CD14-positive monocyte (primary cell): ENCODE measurements around the gene CFLAR. TPM values are rescaled to one million over a fixed set of nuclear protein-coding genes. Genes with fewer than 3 reads are reported as not detected.

Experiments used
- DNase-seq, 3 donors: peaks; one replicate each; pipeline ENCODE4 v3.0.0-alpha.2; 2011 to 2022
- H2AFZ ChIP-seq: 2 replicates; pipeline ENCODE4 v1.6.0; 2012; ENCODE audit warnings: mild to moderate bottlenecking, low read depth, low read length, inconsistent platforms; ENCODE audit not compliant: insufficient read depth, poor library complexity, severe bottlenecking
- H3K27ac ChIP-seq, 2 donors: 1 replicate in 1 of 2; 2 replicates in 1 of 2; pipeline ENCODE4 v1.5.1; 2012 to 2013; ENCODE audit warnings: low read length in 2 of 2, control low read depth in 1 of 2, inconsistent platforms in 1 of 2, low read depth in 1 of 2, mild to moderate bottlenecking in 1 of 2
- H3K27me3 ChIP-seq, 2 donors: one replicate each; pipeline versions ENCODE4 v1.6.0 to v1.6.1; 2011 to 2013; ENCODE audit warnings: low read length in 2 of 2; ENCODE audit not compliant: control insufficient read depth in 2 of 2, insufficient read depth in 2 of 2
- H3K36me3 ChIP-seq, 2 donors: replicated peaks in 1 of 2; 1 replicate in 1 of 2; 2 replicates in 1 of 2; pipeline versions ENCODE4 v1.5.1 to v1.6.1; 2012 to 2013; ENCODE audit warnings: low read length in 2 of 2, control low read depth in 1 of 2, inconsistent platforms in 1 of 2, mild to moderate bottlenecking in 1 of 2; ENCODE audit not compliant: insufficient read depth in 2 of 2, control insufficient read depth in 1 of 2
- H3K4me1 ChIP-seq, 2 donors: 1 replicate in 1 of 2; 2 replicates in 1 of 2; pipeline versions ENCODE4 v1.5.1 to v1.6.1; 2012 to 2013; ENCODE audit warnings: low read length in 2 of 2, control low read depth in 1 of 2, inconsistent platforms in 1 of 2, mild to moderate bottlenecking in 1 of 2, moderate library complexity in 1 of 2; ENCODE audit not compliant: insufficient read depth in 2 of 2, control insufficient read depth in 1 of 2
- H3K4me2 ChIP-seq: replicated peaks from 2 replicates; pipeline ENCODE3; 2012; ENCODE audit warnings: low read length, moderate library complexity, mild to moderate bottlenecking; ENCODE audit not compliant: poor library complexity, severe bottlenecking; ENCODE audit errors: extremely low read depth
- H3K4me3 ChIP-seq, 3 experiments: fragments of 200-600 bp in 1 of 3; sonication (generic) in 1 of 3; replicated peaks in 1 of 3; 1 replicate in 2 of 3; 2 replicates in 1 of 3; pipeline ENCODE4 v1.5.1; 2011 to 2013; ENCODE audit warnings: low read length in 3 of 3, mild to moderate bottlenecking in 3 of 3, control low read depth in 2 of 3, low read depth in 2 of 3, inconsistent platforms in 1 of 3, moderate library complexity in 1 of 3
- H3K79me2 ChIP-seq: 2 replicates; pipeline ENCODE4 v1.6.0; 2012; ENCODE audit warnings: mild to moderate bottlenecking, control low read depth, inconsistent platforms, low read length, moderate library complexity; ENCODE audit not compliant: insufficient read depth
- H3K9ac ChIP-seq: 2 replicates; pipeline ENCODE4 v1.6.0; 2017; ENCODE audit warnings: low read length, mild to moderate bottlenecking; ENCODE audit not compliant: insufficient read depth, poor library complexity, severe bottlenecking
- H3K9me3 ChIP-seq, 2 donors: replicated peaks in 1 of 2; 1 replicate in 1 of 2; 2 replicates in 1 of 2; pipeline versions ENCODE4 v1.5.1 to v1.6.1; 2012 to 2013; ENCODE audit warnings: low read length in 2 of 2, control low read depth in 1 of 2; ENCODE audit not compliant: control insufficient read depth in 1 of 2, insufficient read depth in 1 of 2
- H4K20me1 ChIP-seq: 2 replicates; pipeline ENCODE4 v1.6.0; 2012; ENCODE audit warnings: mild to moderate bottlenecking, low read length, control low read depth, moderate library complexity; ENCODE audit not compliant: insufficient read depth
- H3K27ac Mint-ChIP-seq, 7 donors: one replicate each; pipeline ENCODE4 v1.8.0; 2020; ENCODE audit warnings: mild to moderate bottlenecking in 7 of 7, mixed read lengths in 7 of 7, moderate library complexity in 6 of 7, inconsistent platforms in 2 of 7
- H3K27me3 Mint-ChIP-seq, 3 donors: one replicate each; pipeline ENCODE4 v1.8.0; 2021 to 2022; ENCODE audit warnings: low read depth in 3 of 3, mild to moderate bottlenecking in 3 of 3, mixed read lengths in 3 of 3, moderate library complexity in 3 of 3, inconsistent platforms in 1 of 3
- H3K36me3 Mint-ChIP-seq, 2 donors: one replicate each; pipeline ENCODE4 v1.8.0; 2020; ENCODE audit warnings: mixed read lengths in 2 of 2, inconsistent platforms in 1 of 2, mild to moderate bottlenecking in 1 of 2
- H3K4me1 Mint-ChIP-seq: one replicate; pipeline ENCODE4 v1.8.0; 2020; ENCODE audit warnings: mild to moderate bottlenecking, mixed read lengths
- H3K4me3 Mint-ChIP-seq, 2 donors: one replicate each; pipeline ENCODE4 v1.8.0; 2020; ENCODE audit warnings: mild to moderate bottlenecking in 2 of 2, mixed read lengths in 2 of 2, moderate library complexity in 1 of 2
- H3K9me3 Mint-ChIP-seq, 7 donors: one replicate each; pipeline ENCODE4 v1.8.0; 2020 to 2022; ENCODE audit warnings: mixed read lengths in 7 of 7, mild to moderate bottlenecking in 6 of 7, moderate library complexity in 6 of 7, inconsistent platforms in 2 of 7
- WGBS: methylation state at CpG from one replicate; pipeline ENCODE4 v1.1.5; 2013; ENCODE audit warnings: missing lambda C conversion rate; ENCODE audit not compliant: insufficient coverage; 5-methylcytosine and 5-hydroxymethylcytosine counted together
- intact Hi-C, 2 donors: fragments of 100-400 bp; cut with micrococcal nuclease; formaldehyde crosslinking; loops; one replicate each; pipeline versions ENCODE4 v1.15.0 to v1.15.1; 2023
- polyA plus RNA-seq, 3 donors: library from polyadenylated mRNA; depleted of rRNA in 1 of 3; unstranded in 2 of 3; stranded (reverse) in 1 of 3; fragments of 300-500 nt in 2 of 3; fragments of >200 nt in 1 of 3; fragmentation: Illumina TruSeq in 2 of 3; gene quantifications; 1 replicate in 2 of 3; 2 replicates in 1 of 3; pipeline ENCODE4 v1.2.3, GENCODE V29; 2012 to 2021
- TF ChIP-seq, protein P1 (sequence below): fragments of 200-600 bp; IDR thresholded peaks from one replicate; pipeline ENCODE4 v1.8.0; 2022; ENCODE audit warnings: antibody characterized with exemption, mild to moderate bottlenecking

Gene CFLAR
- polyA plus RNA-seq, 3 donors, result 79.4 to 149 (median 79.5) TPM

DNA sequence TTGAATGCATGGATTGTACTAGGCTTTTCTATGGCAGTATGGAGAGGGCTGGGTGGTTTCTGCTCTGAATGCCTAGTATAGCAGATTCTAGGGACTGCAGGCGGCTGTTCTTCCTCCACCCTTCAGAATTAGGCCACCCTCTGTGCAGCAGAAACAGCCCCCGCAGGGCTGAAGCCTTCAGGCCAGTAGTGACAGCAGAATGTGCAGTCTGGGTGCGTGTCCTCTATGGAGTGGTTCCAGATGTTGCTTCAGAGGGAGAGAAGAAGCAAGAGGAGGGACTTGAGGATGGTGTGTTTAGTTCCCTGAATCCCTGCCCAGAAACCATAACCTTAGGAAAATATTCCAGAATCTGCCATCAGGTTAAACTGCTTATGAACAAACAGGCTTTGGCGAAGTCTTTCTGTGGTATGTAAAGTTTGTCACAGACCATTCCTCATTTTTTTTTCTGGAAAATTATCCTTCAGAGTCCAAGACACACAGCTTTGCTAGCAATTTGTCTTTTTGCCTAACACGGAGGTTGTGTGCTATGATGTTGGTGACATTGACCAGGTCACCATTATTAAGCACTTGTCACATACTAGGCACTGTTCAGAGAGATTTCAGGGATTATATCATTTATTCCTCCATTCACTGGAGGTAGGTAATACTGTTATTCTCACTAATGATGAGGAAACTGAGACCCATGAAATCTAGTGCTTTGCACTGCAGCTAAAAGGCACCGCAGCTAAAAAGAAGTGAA, 88.1 kb downstream of the CFLAR start:
- TF ChIP-seq, protein P1, sequence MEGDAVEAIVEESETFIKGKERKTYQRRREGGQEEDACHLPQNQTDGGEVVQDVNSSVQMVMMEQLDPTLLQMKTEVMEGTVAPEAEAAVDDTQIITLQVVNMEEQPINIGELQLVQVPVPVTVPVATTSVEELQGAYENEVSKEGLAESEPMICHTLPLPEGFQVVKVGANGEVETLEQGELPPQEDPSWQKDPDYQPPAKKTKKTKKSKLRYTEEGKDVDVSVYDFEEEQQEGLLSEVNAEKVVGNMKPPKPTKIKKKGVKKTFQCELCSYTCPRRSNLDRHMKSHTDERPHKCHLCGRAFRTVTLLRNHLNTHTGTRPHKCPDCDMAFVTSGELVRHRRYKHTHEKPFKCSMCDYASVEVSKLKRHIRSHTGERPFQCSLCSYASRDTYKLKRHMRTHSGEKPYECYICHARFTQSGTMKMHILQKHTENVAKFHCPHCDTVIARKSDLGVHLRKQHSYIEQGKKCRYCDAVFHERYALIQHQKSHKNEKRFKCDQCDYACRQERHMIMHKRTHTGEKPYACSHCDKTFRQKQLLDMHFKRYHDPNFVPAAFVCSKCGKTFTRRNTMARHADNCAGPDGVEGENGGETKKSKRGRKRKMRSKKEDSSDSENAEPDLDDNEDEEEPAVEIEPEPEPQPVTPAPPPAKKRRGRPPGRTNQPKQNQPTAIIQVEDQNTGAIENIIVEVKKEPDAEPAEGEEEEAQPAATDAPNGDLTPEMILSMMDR, result no peak
- Histone ChIP-seq H3K27me3 (no peaks in the 10 kb centered on the region), H4K20me1 (peaks cover 12% of the 10 kb centered on the region), H3K9me3 (no peaks in the 10 kb centered on the region), H3K79me2 (no peaks in the 10 kb centered on the region), H3K36me3 (peaks cover 46 to 62% of the 10 kb centered on the region in 2 donors), H3K4me2 (no peak overlapping the region), H3K4me1 (peaks cover 18 to 20% of the 10 kb centered on the region in 2 donors), H3K9ac (no peak overlapping the region), H3K4me3 (no peak overlapping the region), H2AFZ (no peak overlapping the region), H3K27ac (no peak overlapping the region)
- Mint-ChIP-seq H3K36me3 (peaks cover 57 to 76% of the 10 kb centered on the region in 2 donors), H3K27ac (no peak overlapping the region), H3K4me3 (no peak overlapping the region), H3K4me1 (peaks cover 26% of the 10 kb centered on the region), H3K9me3 (no peaks in the 10 kb centered on the region), H3K27me3 (peaks cover 0 to 6% (median 0%) of the 10 kb centered on the region in 3 donors)
- 100% methylated on average over 1 of the region's 6 CpGs for WGBS
- no peak for DNase-seq
- intact Hi-C loops, result no loop called here

DNA sequence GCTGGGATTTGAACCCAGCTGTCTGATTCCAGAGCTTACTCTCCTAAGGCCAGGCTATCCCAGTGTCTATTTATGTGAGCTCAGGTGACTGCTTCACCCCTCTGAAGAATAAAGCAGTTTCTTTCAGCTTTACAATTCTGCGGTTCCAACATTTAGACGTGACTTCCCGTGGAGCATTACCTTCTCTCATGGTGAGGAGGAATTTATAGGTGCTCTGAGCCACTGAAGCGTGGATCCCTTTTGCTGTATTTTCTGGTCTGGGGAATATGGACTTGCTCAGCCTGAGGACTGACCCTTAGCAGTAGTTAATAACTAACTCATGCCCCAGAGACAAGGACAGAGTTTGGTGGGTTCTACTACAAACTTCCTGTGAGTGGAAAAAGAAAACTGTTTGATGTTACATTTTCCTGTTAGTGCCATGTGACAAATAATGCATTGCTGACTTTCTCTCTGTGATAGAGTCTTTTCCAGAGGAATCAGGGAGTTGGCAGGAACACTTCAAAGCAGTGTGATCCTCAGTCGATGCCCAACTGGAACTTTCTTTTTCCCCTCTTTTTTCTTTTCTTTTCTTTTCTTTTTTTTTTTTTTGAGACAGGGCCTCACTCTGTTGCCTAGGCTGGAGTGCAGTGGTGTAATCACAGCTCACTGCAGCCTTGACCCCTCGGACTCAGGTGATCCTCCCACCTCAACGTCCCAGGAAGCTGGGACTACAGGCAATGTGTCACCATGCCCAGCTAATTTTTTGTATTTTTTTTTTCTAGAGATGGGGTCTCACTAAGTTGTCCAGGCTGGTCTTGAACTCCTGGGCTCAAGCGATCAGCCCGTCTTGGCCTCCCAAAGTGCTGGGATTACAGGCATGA, 88.9 kb downstream of the CFLAR start:
- Histone ChIP-seq H3K4me3 (no peak overlapping the region), H2AFZ (no peak overlapping the region), H3K9me3 (no peaks in the 10 kb centered on the region), H3K36me3 (peaks cover 38 to 57% of the 10 kb centered on the region in 2 donors), H3K4me2 (no peak overlapping the region), H3K27me3 (no peaks in the 10 kb centered on the region), H3K27ac (no peak overlapping the region), H3K9ac (no peak overlapping the region), H3K79me2 (no peaks in the 10 kb centered on the region), H3K4me1 (peaks cover 20 to 26% of the 10 kb centered on the region in 2 donors), H4K20me1 (peaks cover 9% of the 10 kb centered on the region)
- Mint-ChIP-seq H3K9me3 (no peaks in the 10 kb centered on the region), H3K27me3 (peaks cover 0 to 6% (median 0%) of the 10 kb centered on the region in 3 donors), H3K4me3 (no peak overlapping the region), H3K27ac (peak overlapping the region in 1 of 7 donors; percentile 23), H3K36me3 (peaks cover 59 to 75% of the 10 kb centered on the region in 2 donors), H3K4me1 (peaks cover 34% of the 10 kb centered on the region)
- intact Hi-C loops, result no loop called here
- TF ChIP-seq, protein P1, result no peak
- DNase-seq, result no peak
- WGBS, result 100% methylated on average over 2 of the region's 9 CpGs
